ENCODE measurements around the gene PAGE2B. TPM values are rescaled to one million over a fixed set of nuclear protein-coding genes. Genes with fewer than 3 reads are reported as not detected.
"Not testable (repeated sequence)": the region's sequence is repeated elsewhere in the genome, so short reads cannot be mapped to it uniquely, and the experiment has no call there.

PAGE2B gene
- total RNA-seq, 1 experiment from 2014 or later = 0.94 TPM

DNA sequence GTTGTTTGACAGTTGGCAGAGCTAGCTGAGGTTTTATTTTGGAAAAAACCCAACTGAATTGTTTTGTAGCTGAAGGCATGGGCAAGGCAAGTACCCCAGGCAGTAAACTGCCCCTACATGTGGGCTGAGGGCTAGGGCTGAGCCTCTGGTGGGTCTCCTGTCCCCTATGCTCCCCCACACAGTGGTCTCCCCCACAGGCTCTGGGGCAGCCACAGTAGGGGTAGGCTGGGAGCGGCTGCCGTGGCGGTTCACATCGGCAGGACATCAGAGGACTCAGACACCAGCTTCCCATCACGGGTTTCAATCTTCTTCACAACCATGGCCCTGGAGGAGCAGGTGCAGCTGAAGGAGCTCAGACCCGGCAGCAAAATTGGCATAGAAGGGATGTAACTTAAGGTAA lies 33.3 kb upstream of the PAGE2B start:
- no peak overlapping the region for H3K27ac Mint-ChIP-seq
- H3K27me3 Mint-ChIP-seq (ENCODE audit: low read depth) = no peaks in the 10 kb centered on the region; the same call in 1 of the 2 replicates
- H3K4me3 Mint-ChIP-seq = no peak overlapping the region
- no peaks in the 10 kb centered on the region for H3K4me1 Mint-ChIP-seq
- ATAC-seq (no peak), DNase-seq (ENCODE audit: low spot score) (no peak)
- H3K36me3 Mint-ChIP-seq = no peaks in the 10 kb centered on the region
- H3K9me3 Mint-ChIP-seq = peaks cover 11% of the 10 kb centered on the region
- ChIA-PET POLR2A (no interaction called here), CTCF (no interaction called here)
- no peak for TF ChIP-seq CREM (CRISPR knock-in tag; IDR thresholded peaks at IDR 0.05)
- TF ChIP-seq FOXK1 (CRISPR knock-in tag; IDR thresholded peaks at IDR 0.05) = no peak
- TF ChIP-seq, protein P1, sequence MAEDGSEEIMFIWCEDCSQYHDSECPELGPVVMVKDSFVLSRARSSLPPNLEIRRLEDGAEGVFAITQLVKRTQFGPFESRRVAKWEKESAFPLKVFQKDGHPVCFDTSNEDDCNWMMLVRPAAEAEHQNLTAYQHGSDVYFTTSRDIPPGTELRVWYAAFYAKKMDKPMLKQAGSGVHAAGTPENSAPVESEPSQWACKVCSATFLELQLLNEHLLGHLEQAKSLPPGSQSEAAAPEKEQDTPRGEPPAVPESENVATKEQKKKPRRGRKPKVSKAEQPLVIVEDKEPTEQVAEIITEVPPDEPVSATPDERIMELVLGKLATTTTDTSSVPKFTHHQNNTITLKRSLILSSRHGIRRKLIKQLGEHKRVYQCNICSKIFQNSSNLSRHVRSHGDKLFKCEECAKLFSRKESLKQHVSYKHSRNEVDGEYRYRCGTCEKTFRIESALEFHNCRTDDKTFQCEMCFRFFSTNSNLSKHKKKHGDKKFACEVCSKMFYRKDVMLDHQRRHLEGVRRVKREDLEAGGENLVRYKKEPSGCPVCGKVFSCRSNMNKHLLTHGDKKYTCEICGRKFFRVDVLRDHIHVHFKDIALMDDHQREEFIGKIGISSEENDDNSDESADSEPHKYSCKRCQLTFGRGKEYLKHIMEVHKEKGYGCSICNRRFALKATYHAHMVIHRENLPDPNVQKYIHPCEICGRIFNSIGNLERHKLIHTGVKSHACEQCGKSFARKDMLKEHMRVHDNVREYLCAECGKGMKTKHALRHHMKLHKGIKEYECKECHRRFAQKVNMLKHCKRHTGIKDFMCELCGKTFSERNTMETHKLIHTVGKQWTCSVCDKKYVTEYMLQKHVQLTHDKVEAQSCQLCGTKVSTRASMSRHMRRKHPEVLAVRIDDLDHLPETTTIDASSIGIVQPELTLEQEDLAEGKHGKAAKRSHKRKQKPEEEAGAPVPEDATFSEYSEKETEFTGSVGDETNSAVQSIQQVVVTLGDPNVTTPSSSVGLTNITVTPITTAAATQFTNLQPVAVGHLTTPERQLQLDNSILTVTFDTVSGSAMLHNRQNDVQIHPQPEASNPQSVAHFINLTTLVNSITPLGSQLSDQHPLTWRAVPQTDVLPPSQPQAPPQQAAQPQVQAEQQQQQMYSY (CRISPR knock-in tag; IDR thresholded peaks at IDR 0.05) = no peak
- TF ChIP-seq, protein P2, sequence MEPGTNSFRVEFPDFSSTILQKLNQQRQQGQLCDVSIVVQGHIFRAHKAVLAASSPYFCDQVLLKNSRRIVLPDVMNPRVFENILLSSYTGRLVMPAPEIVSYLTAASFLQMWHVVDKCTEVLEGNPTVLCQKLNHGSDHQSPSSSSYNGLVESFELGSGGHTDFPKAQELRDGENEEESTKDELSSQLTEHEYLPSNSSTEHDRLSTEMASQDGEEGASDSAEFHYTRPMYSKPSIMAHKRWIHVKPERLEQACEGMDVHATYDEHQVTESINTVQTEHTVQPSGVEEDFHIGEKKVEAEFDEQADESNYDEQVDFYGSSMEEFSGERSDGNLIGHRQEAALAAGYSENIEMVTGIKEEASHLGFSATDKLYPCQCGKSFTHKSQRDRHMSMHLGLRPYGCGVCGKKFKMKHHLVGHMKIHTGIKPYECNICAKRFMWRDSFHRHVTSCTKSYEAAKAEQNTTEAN (CRISPR knock-in tag; IDR thresholded peaks at IDR 0.05) = no peak
- TF ChIP-seq MYBL2 (CRISPR knock-in tag; IDR thresholded peaks at IDR 0.05) = no peak
- TF ChIP-seq, protein P3, sequence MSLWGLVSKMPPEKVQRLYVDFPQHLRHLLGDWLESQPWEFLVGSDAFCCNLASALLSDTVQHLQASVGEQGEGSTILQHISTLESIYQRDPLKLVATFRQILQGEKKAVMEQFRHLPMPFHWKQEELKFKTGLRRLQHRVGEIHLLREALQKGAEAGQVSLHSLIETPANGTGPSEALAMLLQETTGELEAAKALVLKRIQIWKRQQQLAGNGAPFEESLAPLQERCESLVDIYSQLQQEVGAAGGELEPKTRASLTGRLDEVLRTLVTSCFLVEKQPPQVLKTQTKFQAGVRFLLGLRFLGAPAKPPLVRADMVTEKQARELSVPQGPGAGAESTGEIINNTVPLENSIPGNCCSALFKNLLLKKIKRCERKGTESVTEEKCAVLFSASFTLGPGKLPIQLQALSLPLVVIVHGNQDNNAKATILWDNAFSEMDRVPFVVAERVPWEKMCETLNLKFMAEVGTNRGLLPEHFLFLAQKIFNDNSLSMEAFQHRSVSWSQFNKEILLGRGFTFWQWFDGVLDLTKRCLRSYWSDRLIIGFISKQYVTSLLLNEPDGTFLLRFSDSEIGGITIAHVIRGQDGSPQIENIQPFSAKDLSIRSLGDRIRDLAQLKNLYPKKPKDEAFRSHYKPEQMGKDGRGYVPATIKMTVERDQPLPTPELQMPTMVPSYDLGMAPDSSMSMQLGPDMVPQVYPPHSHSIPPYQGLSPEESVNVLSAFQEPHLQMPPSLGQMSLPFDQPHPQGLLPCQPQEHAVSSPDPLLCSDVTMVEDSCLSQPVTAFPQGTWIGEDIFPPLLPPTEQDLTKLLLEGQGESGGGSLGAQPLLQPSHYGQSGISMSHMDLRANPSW (CRISPR knock-in tag; conservative IDR thresholded peaks at IDR 0.05; ENCODE audit: low read depth) = no peak
- TF ChIP-seq, protein P4, sequence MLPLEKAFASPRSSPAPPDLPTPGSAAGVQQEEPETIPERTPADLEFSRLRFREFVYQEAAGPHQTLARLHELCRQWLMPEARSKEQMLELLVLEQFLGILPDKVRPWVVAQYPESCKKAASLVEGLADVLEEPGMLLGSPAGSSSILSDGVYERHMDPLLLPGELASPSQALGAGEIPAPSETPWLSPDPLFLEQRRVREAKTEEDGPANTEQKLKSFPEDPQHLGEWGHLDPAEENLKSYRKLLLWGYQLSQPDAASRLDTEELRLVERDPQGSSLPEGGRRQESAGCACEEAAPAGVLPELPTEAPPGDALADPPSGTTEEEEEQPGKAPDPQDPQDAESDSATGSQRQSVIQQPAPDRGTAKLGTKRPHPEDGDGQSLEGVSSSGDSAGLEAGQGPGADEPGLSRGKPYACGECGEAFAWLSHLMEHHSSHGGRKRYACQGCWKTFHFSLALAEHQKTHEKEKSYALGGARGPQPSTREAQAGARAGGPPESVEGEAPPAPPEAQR (CRISPR knock-in tag; IDR thresholded peaks at IDR 0.05) = no peak
- no peak for TF ChIP-seq GRHL2 (CRISPR knock-in tag; IDR thresholded peaks at IDR 0.05; ENCODE audit: insufficient replicate concordance, severe bottlenecking)

DNA sequence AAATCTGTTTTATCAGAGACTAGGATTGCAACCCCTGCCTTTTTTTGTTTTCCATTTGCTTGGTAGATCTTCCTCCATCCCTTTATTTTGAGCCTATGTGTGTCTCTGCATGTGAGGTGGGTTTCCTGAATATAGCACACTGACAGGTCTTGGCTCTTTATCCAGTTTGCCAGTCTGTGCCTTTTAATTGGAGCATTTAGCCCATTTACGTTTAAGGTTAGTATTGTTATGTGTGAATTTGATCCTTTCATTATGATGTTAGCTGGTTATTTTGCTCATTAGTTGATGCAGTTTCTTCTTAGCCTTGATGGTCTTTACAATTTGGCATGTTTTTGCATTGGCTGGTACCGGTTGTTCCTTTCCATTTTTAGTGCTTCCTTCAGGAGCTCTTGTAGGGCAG lies 24.2 kb upstream of the PAGE2B start:
- POLR2A ChIA-PET = not testable (repeated sequence)

DNA sequence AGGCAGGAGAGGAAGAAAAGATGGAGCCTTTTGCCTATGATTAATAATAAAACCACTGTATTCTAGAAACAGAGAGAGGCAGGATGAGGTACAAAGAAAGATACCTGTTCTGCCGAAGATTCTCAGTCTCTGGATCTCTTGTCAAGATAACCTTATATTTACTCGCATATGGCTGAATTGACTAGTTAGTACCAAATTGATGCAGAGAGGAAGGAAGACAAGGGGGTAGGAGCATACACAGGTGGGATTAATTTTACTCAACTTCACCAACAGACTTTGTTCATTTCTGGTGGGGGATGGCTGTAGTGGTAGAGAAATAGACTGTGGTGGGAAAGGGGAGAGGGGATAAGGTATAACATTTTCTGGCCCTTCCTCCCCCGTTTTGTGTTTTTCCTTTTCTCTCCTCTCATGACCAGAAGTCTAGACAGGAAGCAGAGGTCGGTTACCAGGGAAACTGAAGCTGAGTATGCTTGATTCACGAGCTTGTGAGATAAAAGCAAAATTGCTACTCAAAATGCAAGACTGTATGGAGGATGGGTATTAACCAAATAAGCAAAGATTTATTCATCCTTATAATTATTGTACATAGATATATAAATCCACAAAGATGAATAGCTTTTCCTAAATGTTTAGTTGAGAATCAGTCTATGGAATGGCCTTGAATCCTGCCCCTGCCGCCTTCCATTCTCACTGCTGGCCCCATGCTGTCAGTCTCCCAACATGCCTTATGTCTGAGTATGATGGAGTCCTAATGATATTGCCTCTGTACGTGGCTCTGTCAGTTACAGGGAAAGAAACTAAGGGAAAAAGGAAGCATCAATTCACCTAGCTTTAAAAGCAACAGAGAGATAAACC lies 17.8 kb upstream of the PAGE2B start:
- Mint-ChIP-seq H3K4me1 (peaks cover 7% of the 10 kb centered on the region), H3K36me3 (peaks cover 4% of the 10 kb centered on the region), H3K27ac (no peak overlapping the region), H3K4me3 (no peak overlapping the region), H3K27me3 (ENCODE audit: low read depth) (no peaks in the 10 kb centered on the region; the same call in 1 of the 2 replicates), H3K9me3 (no peaks in the 10 kb centered on the region)
- ATAC-seq = no peak
- no peak for DNase-seq (ENCODE audit: low spot score)
- CTCF ChIA-PET = interaction anchor here (1.1 kb wide), 1 partner anchor 122 kb away, joined by 3 read pairs; no protein-coding TSS in a partner anchor
- POLR2A ChIA-PET = no interaction called here
- TF ChIP-seq, protein P5, sequence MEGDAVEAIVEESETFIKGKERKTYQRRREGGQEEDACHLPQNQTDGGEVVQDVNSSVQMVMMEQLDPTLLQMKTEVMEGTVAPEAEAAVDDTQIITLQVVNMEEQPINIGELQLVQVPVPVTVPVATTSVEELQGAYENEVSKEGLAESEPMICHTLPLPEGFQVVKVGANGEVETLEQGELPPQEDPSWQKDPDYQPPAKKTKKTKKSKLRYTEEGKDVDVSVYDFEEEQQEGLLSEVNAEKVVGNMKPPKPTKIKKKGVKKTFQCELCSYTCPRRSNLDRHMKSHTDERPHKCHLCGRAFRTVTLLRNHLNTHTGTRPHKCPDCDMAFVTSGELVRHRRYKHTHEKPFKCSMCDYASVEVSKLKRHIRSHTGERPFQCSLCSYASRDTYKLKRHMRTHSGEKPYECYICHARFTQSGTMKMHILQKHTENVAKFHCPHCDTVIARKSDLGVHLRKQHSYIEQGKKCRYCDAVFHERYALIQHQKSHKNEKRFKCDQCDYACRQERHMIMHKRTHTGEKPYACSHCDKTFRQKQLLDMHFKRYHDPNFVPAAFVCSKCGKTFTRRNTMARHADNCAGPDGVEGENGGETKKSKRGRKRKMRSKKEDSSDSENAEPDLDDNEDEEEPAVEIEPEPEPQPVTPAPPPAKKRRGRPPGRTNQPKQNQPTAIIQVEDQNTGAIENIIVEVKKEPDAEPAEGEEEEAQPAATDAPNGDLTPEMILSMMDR (IDR thresholded peaks at IDR 0.05) = no peak
- TF ChIP-seq NFE2L1 (CRISPR knock-in tag; IDR thresholded peaks at IDR 0.05) (no peak), CREB1 (CRISPR knock-in tag; IDR thresholded peaks at IDR 0.05) (no peak), TEAD1 (CRISPR knock-in tag; IDR thresholded peaks at IDR 0.05) (no peak), NR3C1 (CRISPR knock-in tag; conservative IDR thresholded peaks at IDR 0.05; ENCODE audit: low read depth) (no peak)
- TF ChIP-seq, protein P6, sequence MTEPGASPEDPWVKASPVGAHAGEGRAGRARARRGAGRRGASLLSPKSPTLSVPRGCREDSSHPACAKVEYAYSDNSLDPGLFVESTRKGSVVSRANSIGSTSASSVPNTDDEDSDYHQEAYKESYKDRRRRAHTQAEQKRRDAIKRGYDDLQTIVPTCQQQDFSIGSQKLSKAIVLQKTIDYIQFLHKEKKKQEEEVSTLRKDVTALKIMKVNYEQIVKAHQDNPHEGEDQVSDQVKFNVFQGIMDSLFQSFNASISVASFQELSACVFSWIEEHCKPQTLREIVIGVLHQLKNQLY (CRISPR knock-in tag; IDR thresholded peaks at IDR 0.05) = no peak
- TF ChIP-seq, protein P7, sequence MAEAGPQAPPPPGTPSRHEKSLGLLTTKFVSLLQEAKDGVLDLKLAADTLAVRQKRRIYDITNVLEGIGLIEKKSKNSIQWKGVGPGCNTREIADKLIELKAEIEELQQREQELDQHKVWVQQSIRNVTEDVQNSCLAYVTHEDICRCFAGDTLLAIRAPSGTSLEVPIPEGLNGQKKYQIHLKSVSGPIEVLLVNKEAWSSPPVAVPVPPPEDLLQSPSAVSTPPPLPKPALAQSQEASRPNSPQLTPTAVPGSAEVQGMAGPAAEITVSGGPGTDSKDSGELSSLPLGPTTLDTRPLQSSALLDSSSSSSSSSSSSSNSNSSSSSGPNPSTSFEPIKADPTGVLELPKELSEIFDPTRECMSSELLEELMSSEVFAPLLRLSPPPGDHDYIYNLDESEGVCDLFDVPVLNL (CRISPR knock-in tag; IDR thresholded peaks at IDR 0.05; ENCODE audit: borderline replicate concordance, low read depth) = no peak
- TF ChIP-seq, protein P8, sequence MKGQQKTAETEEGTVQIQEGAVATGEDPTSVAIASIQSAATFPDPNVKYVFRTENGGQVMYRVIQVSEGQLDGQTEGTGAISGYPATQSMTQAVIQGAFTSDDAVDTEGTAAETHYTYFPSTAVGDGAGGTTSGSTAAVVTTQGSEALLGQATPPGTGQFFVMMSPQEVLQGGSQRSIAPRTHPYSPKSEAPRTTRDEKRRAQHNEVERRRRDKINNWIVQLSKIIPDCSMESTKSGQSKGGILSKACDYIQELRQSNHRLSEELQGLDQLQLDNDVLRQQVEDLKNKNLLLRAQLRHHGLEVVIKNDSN (CRISPR knock-in tag; IDR thresholded peaks at IDR 0.05) = no peak

More for the DNA sequence above, 24.2 kb upstream of the PAGE2B start:
- DNase-seq (ENCODE audit: low spot score); CTCF ChIA-PET; H3K27ac Mint-ChIP-seq; H3K4me3 Mint-ChIP-seq; H3K4me1 Mint-ChIP-seq; H3K27me3 Mint-ChIP-seq (ENCODE audit: low read depth); ATAC-seq: not testable (repeated sequence)
- Mint-ChIP-seq H3K36me3 (peaks cover 11% of the 10 kb centered on the region), H3K9me3 (peaks cover 20% of the 10 kb centered on the region)

All from WTC11 (cell line).